Astrocyte (in vitro differentiated cells and primary cell): ENCODE results near the gene CBX7. TPM values are rescaled to one million over a fixed set of nuclear protein-coding genes. Genes with fewer than 3 reads are reported as not detected.

ENCODE experiments used
- DNase-seq: peaks from one replicate; pipeline ENCODE4 v3.0.0-alpha.2; 2010; ENCODE audit warnings: low read depth
- FAIRE-seq: peaks from 2 replicates; lab custom pipeline; 2011; peaks lifted over from hg19 to GRCh38; lab: Jason Lieb, UNC
- H2AFZ ChIP-seq: 2 replicates; pipeline ENCODE4 v1.6.0; 2012; ENCODE audit warnings: low read depth, low read length, inconsistent platforms
- H3K27ac ChIP-seq: 2 replicates; pipeline ENCODE4 v1.5.1; 2011; ENCODE audit warnings: low read depth, low read length, inconsistent platforms
- H3K27me3 ChIP-seq: 2 replicates; pipeline ENCODE4 v1.6.0; 2011; ENCODE audit warnings: low read length, inconsistent platforms; ENCODE audit not compliant: insufficient read depth
- H3K36me3 ChIP-seq: 2 replicates; pipeline ENCODE4 v1.5.1; 2011; ENCODE audit warnings: low read length, inconsistent platforms; ENCODE audit not compliant: insufficient read depth
- H3K4me1 ChIP-seq: 2 replicates; pipeline ENCODE4 v1.5.1; 2011; ENCODE audit warnings: low read length, inconsistent platforms; ENCODE audit not compliant: insufficient read depth
- H3K4me2 ChIP-seq: 2 replicates; pipeline ENCODE4 v1.6.0; 2012; ENCODE audit warnings: low read length, inconsistent platforms
- H3K4me3 ChIP-seq: 2 replicates; pipeline ENCODE4 v1.5.1; 2011; ENCODE audit warnings: low read depth, mild to moderate bottlenecking, low read length, inconsistent platforms; ENCODE audit not compliant: insufficient read depth
- H3K79me2 ChIP-seq: 2 replicates; pipeline ENCODE4 v1.6.0; 2012; ENCODE audit warnings: mild to moderate bottlenecking, low read length, inconsistent platforms; ENCODE audit not compliant: insufficient read depth
- H3K9ac ChIP-seq: 2 replicates; pipeline ENCODE4 v1.6.0; 2012; ENCODE audit warnings: mild to moderate bottlenecking, low read length, inconsistent platforms
- H3K9me3 ChIP-seq: 2 replicates; pipeline ENCODE4 v1.5.1; 2012; ENCODE audit warnings: low read depth, mild to moderate bottlenecking, low read length, inconsistent platforms; ENCODE audit not compliant: insufficient read depth
- H4K20me1 ChIP-seq: 2 replicates; pipeline ENCODE4 v1.6.0; 2012; ENCODE audit warnings: low read length, inconsistent platforms; ENCODE audit not compliant: insufficient read depth
- H3K27ac Mint-ChIP-seq: one replicate; pipeline ENCODE4 v1.8.0; 2021; ENCODE audit warnings: mild to moderate bottlenecking, mixed read lengths; ENCODE audit not compliant: unreplicated experiment
- H3K27me3 Mint-ChIP-seq: one replicate; pipeline ENCODE4 v1.8.0; 2021; ENCODE audit warnings: low read depth, mixed read lengths; ENCODE audit not compliant: unreplicated experiment
- H3K36me3 Mint-ChIP-seq: one replicate; pipeline ENCODE4 v1.8.0; 2021; ENCODE audit warnings: low read depth, mixed read lengths; ENCODE audit not compliant: unreplicated experiment
- H3K4me1 Mint-ChIP-seq: one replicate; pipeline ENCODE4 v1.8.0; 2021; ENCODE audit warnings: low read depth, mixed read lengths; ENCODE audit not compliant: unreplicated experiment
- H3K4me3 Mint-ChIP-seq: one replicate; pipeline ENCODE4 v1.8.0; 2021; ENCODE audit warnings: mild to moderate bottlenecking, moderate library complexity, mixed read lengths; ENCODE audit not compliant: unreplicated experiment
- H3K9me3 Mint-ChIP-seq: one replicate; pipeline ENCODE4 v1.8.0; 2021; ENCODE audit warnings: mild to moderate bottlenecking, mixed read lengths; ENCODE audit not compliant: unreplicated experiment
- CTCF ChIP-seq: IDR thresholded peaks from 2 replicates; pipeline ENCODE4 v1.5.1; 2011; ENCODE audit warnings: low read depth, mild to moderate bottlenecking, inconsistent platforms, low read length, moderate library complexity; ENCODE audit not compliant: insufficient read depth
- EZH2 ChIP-seq: IDR thresholded peaks from 2 replicates; pipeline ENCODE4 v1.6.1; 2012; ENCODE audit warnings: mild to moderate bottlenecking, low read length, inconsistent platforms; ENCODE audit not compliant: insufficient read depth
- total RNA-seq: library from RNA; stranded (reverse); gene quantifications from 2 replicates; pipeline ENCODE4 v1.2.1, GENCODE V29; 2021

The CBX7 gene
- total RNA-seq, 1 donor from 2014 or later, result 1.2 TPM

- Histone ChIP-seq H3K36me3 (no peaks in the 10 kb centered on the region), H3K4me3 (no peak overlapping the region), H3K27ac (no peak overlapping the region), H2AFZ (no peak overlapping the region), H4K20me1 (no peaks in the 10 kb centered on the region), H3K9ac (no peak overlapping the region), H3K4me2 (no peak overlapping the region), H3K27me3 (no peaks in the 10 kb centered on the region), H3K9me3 (no peaks in the 10 kb centered on the region), H3K4me1 (no peaks in the 10 kb centered on the region), H3K79me2 (no peaks in the 10 kb centered on the region)
- Mint-ChIP-seq H3K36me3 (peaks cover 3% of the 10 kb centered on the region), H3K27me3 (peaks cover 25% of the 10 kb centered on the region), H3K9me3 (no peaks in the 10 kb centered on the region), H3K27ac (no peak overlapping the region), H3K4me3 (no peak overlapping the region), H3K4me1 (peaks cover 3% of the 10 kb centered on the region)
- FAIRE-seq (no peak), DNase-seq (no peak)
- no peak for TF ChIP-seq CTCF
- no peak for TF ChIP-seq EZH2
These were observed 61.9 kb downstream of the CBX7 start for GRCh38 chr22:39090426-39091064.

GRCh38 chr22:39089928-39090327 is 62.6 kb downstream of the CBX7 start:
- H3K9ac ChIP-seq, result no peak overlapping the region
- H3K27me3 Mint-ChIP-seq, result peaks cover 25% of the 10 kb centered on the region
- no peaks in the 10 kb centered on the region for H4K20me1 ChIP-seq
- no peak for TF ChIP-seq CTCF
- TF ChIP-seq EZH2, result no peak
- peaks cover 3% of the 10 kb centered on the region for H3K36me3 Mint-ChIP-seq
- DNase-seq, result no peak
- H3K9me3 Mint-ChIP-seq, result no peaks in the 10 kb centered on the region
- H3K4me1 Mint-ChIP-seq, result peaks cover 3% of the 10 kb centered on the region
- H3K27ac Mint-ChIP-seq, result no peak overlapping the region
- no peak overlapping the region for H2AFZ ChIP-seq
- FAIRE-seq, result no peak
- no peak overlapping the region for H3K4me3 ChIP-seq
- H3K4me3 Mint-ChIP-seq, result no peak overlapping the region
- H3K4me1 ChIP-seq, result no peaks in the 10 kb centered on the region
- H3K79me2 ChIP-seq, result no peaks in the 10 kb centered on the region
- H3K27me3 ChIP-seq, result no peaks in the 10 kb centered on the region
- H3K9me3 ChIP-seq, result no peaks in the 10 kb centered on the region
- H3K4me2 ChIP-seq, result no peak overlapping the region
- no peak overlapping the region for H3K27ac ChIP-seq
- H3K36me3 ChIP-seq, result no peaks in the 10 kb centered on the region

GRCh38 chr22:39088685-39089032 is 63.8 kb downstream of the CBX7 start:
- no peaks in the 10 kb centered on the region for H3K9me3 ChIP-seq
- Mint-ChIP-seq H3K4me1 (peaks cover 3% of the 10 kb centered on the region), H3K4me3 (no peak overlapping the region), H3K27me3 (peaks cover 28% of the 10 kb centered on the region), H3K9me3 (no peaks in the 10 kb centered on the region), H3K36me3 (peaks cover 3% of the 10 kb centered on the region), H3K27ac (no peak overlapping the region)
- no peak overlapping the region for H3K27ac ChIP-seq
- no peaks in the 10 kb centered on the region for H3K36me3 ChIP-seq
- no peak for FAIRE-seq
- H4K20me1 ChIP-seq, result no peaks in the 10 kb centered on the region
- TF ChIP-seq EZH2, result no peak
- TF ChIP-seq CTCF, result no peak
- DNase-seq, result no peak
- H3K4me3 ChIP-seq, result no peak overlapping the region
- H3K27me3 ChIP-seq, result no peaks in the 10 kb centered on the region
- no peak overlapping the region for H2AFZ ChIP-seq
- no peaks in the 10 kb centered on the region for H3K79me2 ChIP-seq
- H3K4me1 ChIP-seq, result no peaks in the 10 kb centered on the region
- no peak overlapping the region for H3K9ac ChIP-seq
- no peak overlapping the region for H3K4me2 ChIP-seq
